Chondrocyte (in vitro differentiated cells): ENCODE results near the gene CIT. TPM values are rescaled to one million over a fixed set of nuclear protein-coding genes. Genes with fewer than 3 reads are reported as not detected.
A peak's percentile ranks its signal among the peaks of the same experiment; 100 is the strongest.

Experiments
- DNase-seq: peaks from one replicate; pipeline ENCODE4 v3.0.0; 2021; ENCODE audit warnings: mixed read lengths, low spot score
- H3K27ac Mint-ChIP-seq: one replicate; pipeline ENCODE4 v1.8.0; 2021; ENCODE audit warnings: mild to moderate bottlenecking, moderate library complexity, mixed read lengths; ENCODE audit not compliant: unreplicated experiment
- H3K27me3 Mint-ChIP-seq: 2 replicates; pipeline ENCODE4 v1.8.0; 2021; ENCODE audit warnings: low read depth, mixed read lengths
- H3K36me3 Mint-ChIP-seq: 2 replicates; pipeline ENCODE4 v1.8.0; 2021; ENCODE audit warnings: low read depth, mixed read lengths
- H3K4me1 Mint-ChIP-seq: 2 replicates; pipeline ENCODE4 v1.8.0; 2021; ENCODE audit warnings: low read depth, mild to moderate bottlenecking, mixed read lengths
- H3K4me3 Mint-ChIP-seq: one replicate; pipeline ENCODE4 v1.8.0; 2021; ENCODE audit warnings: mild to moderate bottlenecking, moderate library complexity, mixed read lengths; ENCODE audit not compliant: unreplicated experiment
- H3K9me3 Mint-ChIP-seq: 2 replicates; pipeline ENCODE4 v1.8.0; 2021; ENCODE audit warnings: low read depth, mixed read lengths
- microRNA-seq: library from miRNA; unstranded; fragments of <30 nt; microRNA quantifications from one replicate; pipeline ENCODE4 v1.2.0, GENCODE V29; 2020; ENCODE audit warnings: borderline number of aligned reads
- total RNA-seq: library from RNA; stranded (reverse); gene quantifications from 3 replicates; pipeline ENCODE4 v1.2.1, GENCODE V29; 2021
- TF ChIP-seq, protein P1 (sequence below): fragments of 200-600 bp; sonication (generic); IDR thresholded peaks from 2 replicates; pipeline ENCODE4 v1.5.0; 2021; ENCODE audit warnings: antibody characterized with exemption, mild to moderate bottlenecking, moderate library complexity

CIT gene
- total RNA-seq, 1 donor from 2014 or later = 9.9 TPM

DNA sequence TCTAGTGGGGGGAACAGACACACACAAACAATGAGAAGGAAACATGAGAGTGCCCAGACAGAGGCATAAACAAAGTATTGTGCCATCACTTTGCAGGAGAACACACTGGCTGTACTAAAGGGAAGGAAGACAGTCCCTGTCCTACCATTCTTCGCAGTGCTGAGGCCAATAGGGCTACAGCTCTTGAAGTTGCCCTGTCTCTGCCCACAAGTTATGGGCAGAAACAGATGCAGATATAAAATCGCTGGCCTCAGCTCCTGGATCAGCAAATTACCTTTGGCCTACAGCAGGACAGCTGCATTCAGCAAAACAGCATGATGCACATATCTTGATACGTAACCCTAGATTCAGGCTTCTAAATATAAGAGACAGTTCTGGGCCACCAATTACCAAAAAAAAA is 232.2 kb downstream of the CIT start:
- peaks cover 4% of the 10 kb centered on the region for H3K9me3 Mint-ChIP-seq
- no peak overlapping the region for H3K27ac Mint-ChIP-seq
- no peaks in the 10 kb centered on the region for H3K4me1 Mint-ChIP-seq
- H3K36me3 Mint-ChIP-seq = no peaks in the 10 kb centered on the region
- TF ChIP-seq, protein P1, sequence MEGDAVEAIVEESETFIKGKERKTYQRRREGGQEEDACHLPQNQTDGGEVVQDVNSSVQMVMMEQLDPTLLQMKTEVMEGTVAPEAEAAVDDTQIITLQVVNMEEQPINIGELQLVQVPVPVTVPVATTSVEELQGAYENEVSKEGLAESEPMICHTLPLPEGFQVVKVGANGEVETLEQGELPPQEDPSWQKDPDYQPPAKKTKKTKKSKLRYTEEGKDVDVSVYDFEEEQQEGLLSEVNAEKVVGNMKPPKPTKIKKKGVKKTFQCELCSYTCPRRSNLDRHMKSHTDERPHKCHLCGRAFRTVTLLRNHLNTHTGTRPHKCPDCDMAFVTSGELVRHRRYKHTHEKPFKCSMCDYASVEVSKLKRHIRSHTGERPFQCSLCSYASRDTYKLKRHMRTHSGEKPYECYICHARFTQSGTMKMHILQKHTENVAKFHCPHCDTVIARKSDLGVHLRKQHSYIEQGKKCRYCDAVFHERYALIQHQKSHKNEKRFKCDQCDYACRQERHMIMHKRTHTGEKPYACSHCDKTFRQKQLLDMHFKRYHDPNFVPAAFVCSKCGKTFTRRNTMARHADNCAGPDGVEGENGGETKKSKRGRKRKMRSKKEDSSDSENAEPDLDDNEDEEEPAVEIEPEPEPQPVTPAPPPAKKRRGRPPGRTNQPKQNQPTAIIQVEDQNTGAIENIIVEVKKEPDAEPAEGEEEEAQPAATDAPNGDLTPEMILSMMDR = no peak
- no peak overlapping the region for H3K4me3 Mint-ChIP-seq
- DNase-seq = no peak
- peaks cover 9% of the 10 kb centered on the region for H3K27me3 Mint-ChIP-seq

DNA sequence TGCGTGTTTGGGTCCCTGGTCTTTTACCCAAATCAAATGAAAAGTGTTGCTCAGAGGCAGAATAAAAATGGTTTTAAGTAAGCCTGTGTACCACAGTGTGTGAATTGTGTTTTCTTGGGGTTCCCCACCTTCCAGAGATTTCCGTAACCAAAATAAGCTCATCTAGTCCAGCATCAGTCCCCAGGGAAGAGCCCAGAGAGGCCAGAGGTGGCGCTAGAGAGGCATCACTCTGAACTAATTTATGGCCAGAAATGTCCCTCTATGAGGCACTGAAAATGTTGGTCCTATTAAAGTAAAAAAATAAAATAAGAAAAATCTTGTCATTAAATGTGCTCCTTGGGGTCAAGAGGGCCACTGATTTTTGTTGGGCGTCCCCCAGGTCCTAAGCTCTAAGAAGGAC is 234.1 kb downstream of the CIT start:
- Mint-ChIP-seq H3K36me3 (no peaks in the 10 kb centered on the region), H3K27ac (no peak overlapping the region), H3K4me3 (no peak overlapping the region), H3K9me3 (peaks cover 4% of the 10 kb centered on the region), H3K27me3 (peaks cover 9% of the 10 kb centered on the region), H3K4me1 (no peaks in the 10 kb centered on the region)
- no peak for DNase-seq
- TF ChIP-seq, protein P1 = peak; percentile 37

Small RNA genes lying within 50 kb of the gene (microRNA-seq; reads per million reads assigned to microRNA genes)
- not detected for gene MIR1178

Other genes with a start within 250 kb of the CIT start
- 19.7 to 23.9 TPM (median 20.8 TPM) in 3 replicates for gene PRKAB1, start 209.2 kb downstream of the CIT start, total RNA-seq
- gene BICDL1, start 111.9 kb upstream of the CIT start, total RNA-seq = 0.12 to 0.45 TPM (median 0.26 TPM) in 3 replicates
- gene RAB35, start 239.4 kb upstream of the CIT start, total RNA-seq = 37.2 to 49.6 TPM (median 44.4 TPM) in 3 replicates